GM12878 (cell line): Measurements from ENCODE around the gene SPAG17. TPM values are rescaled to one million over a fixed set of nuclear protein-coding genes. Genes with fewer than 3 reads are reported as not detected.

Experiments
- ATAC-seq: fragments of 200-7000 bp; cut with Tn5 transposase; 3 replicates; pipeline ENCODE4 v1.9.1; 2020; ENCODE audit warnings: mild to moderate bottlenecking, moderate library complexity
- BruUV-seq: library from RNA; stranded (reverse); fragments of 400-500 nt; replicated peaks from 2 replicates; lab custom pipeline; 2021; lab: Mats Ljungman, UMichigan
- CTCF ChIA-PET: fragments of 300-600 bp; sonication (Branson Sonifier 250); formaldehyde crosslinking; extraction: SDS; loops from one replicate; lab custom pipeline; 2021; ENCODE audit warnings: inconsistent platforms; lab: Yijun Ruan, JAX
- POLR2A ChIA-PET: fragments of 350-600 bp; formaldehyde crosslinking; extraction: SDS; loops from one replicate; lab custom pipeline; 2021; ENCODE audit warnings: inconsistent platforms; lab: Charles Lee
- RAD21 ChIA-PET: fragments of 300-600 bp; sonication (Branson Sonifier 250); formaldehyde crosslinking; loops from one replicate; lab custom pipeline; 2023; ENCODE audit warnings: antibody characterized with exemption; ENCODE audit not compliant: unreplicated experiment; lab: Charles Lee
- SMC1A ChIA-PET: fragments of 300-600 bp; sonication (Branson Sonifier 250); formaldehyde crosslinking; loops from one replicate; lab custom pipeline; 2023; ENCODE audit not compliant: unreplicated experiment, uncharacterized antibody; lab: Charles Lee
- DNase-seq: peaks from one replicate; pipeline ENCODE4 v3.0.0-alpha.2; 2011; ENCODE audit warnings: low read depth, low spot score
- FAIRE-seq: peaks from 3 replicates; lab custom pipeline; 2011; peaks lifted over from hg19 to GRCh38; lab: Jason Lieb, UNC
- H2AFZ ChIP-seq: 2 replicates; pipeline ENCODE4 v1.6.0; 2011; ENCODE audit warnings: low read depth, low read length, control low read depth; ENCODE audit not compliant: control insufficient read depth
- H3K27ac ChIP-seq: 2 replicates; pipeline ENCODE4 v1.5.1; 2011; ENCODE audit warnings: control low read depth; ENCODE audit not compliant: control insufficient read depth, insufficient read depth
- H3K27me3 ChIP-seq, 2 experiments: replicated peaks in 1 of 2; 2 replicates each; pipeline versions ENCODE4 v1.6.0 to v1.6.1; 2011; ENCODE audit warnings: low read length in 1 of 2; ENCODE audit not compliant: control insufficient read depth in 2 of 2, insufficient read depth in 2 of 2
- H3K36me3 ChIP-seq, 2 experiments: 2 replicates each; pipeline ENCODE4 v1.5.1; 2011; ENCODE audit warnings: low read length in 1 of 2; ENCODE audit not compliant: control insufficient read depth in 2 of 2, insufficient read depth in 2 of 2
- H3K4me1 ChIP-seq: 2 replicates; pipeline ENCODE4 v1.6.1; 2011; ENCODE audit warnings: mild to moderate bottlenecking, low read length, moderate library complexity, mixed read lengths; ENCODE audit not compliant: control insufficient read depth, insufficient read depth
- H3K4me2 ChIP-seq: 2 replicates; pipeline ENCODE4 v1.6.0; 2011; ENCODE audit warnings: control low read depth; ENCODE audit not compliant: control insufficient read depth, insufficient read depth
- H3K4me3 ChIP-seq: fragments of 200-600 bp; sonication (generic); 2 replicates; pipeline ENCODE4 v1.5.1; 2016
- H3K79me2 ChIP-seq: 2 replicates; pipeline ENCODE4 v1.6.0; 2011; ENCODE audit warnings: low read length; ENCODE audit not compliant: control insufficient read depth, insufficient read depth
- H3K9ac ChIP-seq: 2 replicates; pipeline ENCODE4 v1.8.0; 2011; ENCODE audit warnings: low read length, control low read depth, mixed read lengths; ENCODE audit not compliant: control insufficient read depth, insufficient read depth
- H3K9me3 ChIP-seq: replicated peaks from 3 replicates; pipeline ENCODE4 v1.5.1; 2011; ENCODE audit warnings: mild to moderate bottlenecking, low read length; ENCODE audit not compliant: control insufficient read depth, insufficient read depth
- H4K20me1 ChIP-seq: 2 replicates; pipeline ENCODE4 v1.6.0; 2011; ENCODE audit not compliant: control insufficient read depth, insufficient read depth
- DPF2 ChIP-seq: fragments of 450-650 bp; IDR thresholded peaks from 2 replicates; pipeline ENCODE4 v1.6.1; 2017; ENCODE audit warnings: mild to moderate bottlenecking
- E2F4 ChIP-seq: IDR thresholded peaks from 2 replicates; pipeline ENCODE4 v1.6.1; 2012; ENCODE audit warnings: low read depth, low read length, improper control_type of control experiment
- FOS ChIP-seq: IDR thresholded peaks from 3 replicates; pipeline ENCODE4 v1.6.1; 2011; ENCODE audit warnings: borderline replicate concordance; ENCODE audit not compliant: insufficient read length; ENCODE audit errors: extremely low read depth
- SUPT20H ChIP-seq: IDR thresholded peaks from 2 replicates; pipeline ENCODE4 v1.6.1; 2011; ENCODE audit warnings: low read depth, mild to moderate bottlenecking, low read length, moderate library complexity, borderline replicate concordance; ENCODE audit not compliant: control insufficient read depth
- ZNF24 ChIP-seq: fragments of 450-650 bp; IDR thresholded peaks from 2 replicates; pipeline ENCODE4 v1.6.1; 2017; ENCODE audit warnings: antibody characterized with exemption, mild to moderate bottlenecking
- WGBS: methylation state at CpG from one replicate; pipeline ENCODE4 v1.1.6; 2016; ENCODE audit warnings: low lambda C conversion rate; ENCODE audit not compliant: insufficient replicate concordance, insufficient coverage; ENCODE audit errors: missing lambda C conversion rate; 5-methylcytosine and 5-hydroxymethylcytosine counted together
- in situ Hi-C: fragments of 300-500 bp; cut with MboI; formaldehyde crosslinking; loops from 9 replicates; pipeline ENCODE4 v1.14.3; 2018; ENCODE audit warnings: mixed read lengths
- intact Hi-C: fragments of 100-400 bp; cut with micrococcal nuclease; formaldehyde crosslinking; loops from one replicate; pipeline ENCODE4 v1.14.2; 2022; ENCODE audit not compliant: unreplicated experiment
- polyA plus RNA-seq, 11 experiments: library from polyadenylated mRNA; depleted of rRNA in 4 of 11; unstranded in 6 of 11; stranded (reverse) in 5 of 11; fragments of >200 nt; fragmentation: Nextera tagmentation in 4 of 11; fragmentation: Illumina TruSeq in 1 of 11; extraction: Ambion mirVana in 4 of 11; extraction: Trizol in 1 of 11; gene quantifications; 1 replicate in 1 of 11; 2 replicates in 10 of 11; pipeline versions ENCODE4 v1.2.1 to v1.2.3, GENCODE V29; 2011 to 2016; ENCODE audit warnings: inconsistent platforms in 2 of 11, missing spikeins in 2 of 11, low read depth in 1 of 11
- total RNA-seq, 4 experiments: library from RNA; depleted of rRNA in 3 of 4; stranded (reverse); fragments of >200 nt in 3 of 4; fragmentation: Illumina TruSeq in 1 of 4; extraction: Trizol in 1 of 4; gene quantifications; 2 replicates each; pipeline versions ENCODE4 v1.2.1 to v1.2.3, GENCODE V29; 2013 to 2021
- TF ChIP-seq, protein P1 (sequence below): fragments of 450-650 bp; IDR thresholded peaks from 2 replicates; pipeline ENCODE4 v1.6.1; 2017; ENCODE audit warnings: borderline replicate concordance

SPAG17 gene
- total and polyA plus RNA-seq, 10 of the 15 experiments (the other 5 are each of a cell fraction or from before 2014, with no cell fraction given), result 0.02 to 0.16 (median 0.03) TPM; not detected in 7

GRCh38 chr1:118082984-118083383 is 102.0 kb downstream of the SPAG17 start:
- H3K9me3 ChIP-seq, result no peaks in the 10 kb centered on the region
- intact Hi-C loops (no loop called here), in situ Hi-C loops (no loop called here)
- H3K36me3 ChIP-seq, result no peaks in the 10 kb centered on the region
- H3K4me1 ChIP-seq, result no peaks in the 10 kb centered on the region
- DNase-seq, result no peak
- no peaks in the 10 kb centered on the region for H3K79me2 ChIP-seq
- SMC1A ChIA-PET, result no interaction called here
- TF ChIP-seq E2F4 (no peak), DPF2 (no peak), SUPT20H (no peak), ZNF24 (no peak), FOS (no peak)
- TF ChIP-seq, protein P1, sequence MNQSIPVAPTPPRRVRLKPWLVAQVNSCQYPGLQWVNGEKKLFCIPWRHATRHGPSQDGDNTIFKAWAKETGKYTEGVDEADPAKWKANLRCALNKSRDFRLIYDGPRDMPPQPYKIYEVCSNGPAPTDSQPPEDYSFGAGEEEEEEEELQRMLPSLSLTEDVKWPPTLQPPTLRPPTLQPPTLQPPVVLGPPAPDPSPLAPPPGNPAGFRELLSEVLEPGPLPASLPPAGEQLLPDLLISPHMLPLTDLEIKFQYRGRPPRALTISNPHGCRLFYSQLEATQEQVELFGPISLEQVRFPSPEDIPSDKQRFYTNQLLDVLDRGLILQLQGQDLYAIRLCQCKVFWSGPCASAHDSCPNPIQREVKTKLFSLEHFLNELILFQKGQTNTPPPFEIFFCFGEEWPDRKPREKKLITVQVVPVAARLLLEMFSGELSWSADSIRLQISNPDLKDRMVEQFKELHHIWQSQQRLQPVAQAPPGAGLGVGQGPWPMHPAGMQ, result no peak
- H3K4me2 ChIP-seq, result no peak overlapping the region
- no peak for FAIRE-seq
- RAD21 ChIA-PET, result no interaction called here
- 44% methylated on average over 5 of the region's 5 CpGs for WGBS
- no peak overlapping the region for H2AFZ ChIP-seq
- BruUV-seq, result no TSS peak
- H3K4me3 ChIP-seq, result no peak overlapping the region
- no peak for ATAC-seq
- H3K27ac ChIP-seq, result no peak overlapping the region
- H3K9ac ChIP-seq, result no peak overlapping the region
- POLR2A ChIA-PET, result no interaction called here
- CTCF ChIA-PET, result no interaction called here
- H4K20me1 ChIP-seq, result no peaks in the 10 kb centered on the region
- no peaks in the 10 kb centered on the region for H3K27me3 ChIP-seq
